GM19452 (cell line): ENCODE measurements around the gene TULP4.
"Not testable (repeated sequence)": the region's sequence is repeated elsewhere in the genome, so short reads cannot be mapped to it uniquely, and the experiment has no call there.

Source experiments
- ATAC-seq: cut with Tn5 transposase; IDR thresholded peaks from one replicate; pipeline ENCODE4 v1.9.1; 2021; ENCODE audit not compliant: unreplicated experiment

The TULP4 gene

GRCh38 chr6:158293122-158293521 is 19.1 kb upstream of the TULP4 start:
- peak; percentile 47 for ATAC-seq

GRCh38 chr6:158295976-158296853 is 16.1 kb upstream of the TULP4 start:
- ATAC-seq, result not testable (repeated sequence)

GRCh38 chr6:158296854-158297324 is 15.4 kb upstream of the TULP4 start:
- ATAC-seq, result not testable (repeated sequence)

- not testable (repeated sequence) for ATAC-seq
These were observed 14.6 kb upstream of the TULP4 start for GRCh38 chr6:158297657-158298056.

GRCh38 chr6:158300306-158301143 is 11.7 kb upstream of the TULP4 start:
- not testable (repeated sequence) for ATAC-seq

- not testable (repeated sequence) for ATAC-seq
These were observed 10.7 kb upstream of the TULP4 start for GRCh38 chr6:158301561-158301960.

- ATAC-seq, result not testable (repeated sequence)
These were observed 10.0 kb upstream of the TULP4 start for GRCh38 chr6:158302195-158302796.

- ATAC-seq, result no peak
These were observed 9.0 kb upstream of the TULP4 start for GRCh38 chr6:158303210-158303731.

- no peak for ATAC-seq
These were observed 8.0 kb upstream of the TULP4 start for GRCh38 chr6:158304254-158304653.

GRCh38 chr6:158309814-158310213 is 2.5 kb upstream of the TULP4 start:
- ATAC-seq, result no peak

GRCh38 chr6:158311193-158311592 is 1.1 kb upstream of the TULP4 start:
- no peak for ATAC-seq

GRCh38 chr6:158311626-158312025 is 639 bp upstream of the TULP4 start:
- no peak for ATAC-seq

GRCh38 chr6:158312672-158313397 is 570 bp downstream of the TULP4 start:
- ATAC-seq, result no peak

GRCh38 chr6:158313989-158314388 is 1.7 kb downstream of the TULP4 start:
- ATAC-seq, result no peak

GRCh38 chr6:158314737-158315136 is 2.5 kb downstream of the TULP4 start:
- no peak for ATAC-seq

GRCh38 chr6:158316022-158316421 is 3.8 kb downstream of the TULP4 start:
- no peak for ATAC-seq

- no peak for ATAC-seq
These were observed 9.7 kb downstream of the TULP4 start for GRCh38 chr6:158321960-158322359.

- no peak for ATAC-seq
These were observed 10.1 kb downstream of the TULP4 start for GRCh38 chr6:158322400-158322723.

GRCh38 chr6:158322724-158323560 is 10.7 kb downstream of the TULP4 start:
- ATAC-seq, result peak; percentile 87

GRCh38 chr6:158323561-158323958 is 11.3 kb downstream of the TULP4 start:
- peak; percentile 62 for ATAC-seq
